Measurements from ENCODE around the gene JADE1. TPM values are rescaled to one million over a fixed set of nuclear protein-coding genes. Genes with fewer than 3 reads are reported as not detected.

JADE1 gene
- total and polyA plus RNA-seq, 2 of the 13 experiments (the other 11 are each of a cell fraction or from before 2014, with no cell fraction given): 5.4 to 19.3 TPM

- no peak for TF ChIP-seq ZFP91 (CRISPR knock-in tag; IDR thresholded peaks at IDR 0.05; ENCODE audit: borderline replicate concordance)
- TF ChIP-seq ZNF20 (CRISPR knock-in tag; IDR thresholded peaks at IDR 0.05): no peak
- peak; percentile 36; the same call in 1 of the 2 replicates for TF ChIP-seq DMAP1 (CRISPR knock-in tag; IDR thresholded peaks at IDR 0.05)
- TF ChIP-seq MATR3 (CRISPR knock-in tag; IDR thresholded peaks at IDR 0.05): no peak
- TF ChIP-seq TAF1 (CRISPR knock-in tag; IDR thresholded peaks at IDR 0.05): peak; percentile 49; the same call in 1 of the 2 replicates
- no peak for TF ChIP-seq ZNF615 (CRISPR knock-in tag; IDR thresholded peaks at IDR 0.05; ENCODE audit: borderline replicate concordance)
- peak; percentile 69 for TF ChIP-seq GMEB1 (CRISPR knock-in tag; IDR thresholded peaks at IDR 0.05; ENCODE audit: borderline replicate concordance)
- TF ChIP-seq ZNF34 (CRISPR knock-in tag; IDR thresholded peaks at IDR 0.05; ENCODE audit: borderline replicate concordance): 0 out of 2 replicates have a peak, but pooled peaks have one; percentile 11
- no peak for TF ChIP-seq SIX1 (CRISPR knock-in tag; IDR thresholded peaks at IDR 0.05; ENCODE audit: borderline replicate concordance)
- TF ChIP-seq MEIS2 (CRISPR knock-in tag; IDR thresholded peaks at IDR 0.05): peak; percentile 20; the same call in 1 of the 2 replicates
- no peak for TF ChIP-seq ATAD3A (CRISPR knock-in tag; IDR thresholded peaks at IDR 0.05)
- no peak for TF ChIP-seq ZNF576 (CRISPR knock-in tag; IDR thresholded peaks at IDR 0.05)
- TF ChIP-seq, protein P1, sequence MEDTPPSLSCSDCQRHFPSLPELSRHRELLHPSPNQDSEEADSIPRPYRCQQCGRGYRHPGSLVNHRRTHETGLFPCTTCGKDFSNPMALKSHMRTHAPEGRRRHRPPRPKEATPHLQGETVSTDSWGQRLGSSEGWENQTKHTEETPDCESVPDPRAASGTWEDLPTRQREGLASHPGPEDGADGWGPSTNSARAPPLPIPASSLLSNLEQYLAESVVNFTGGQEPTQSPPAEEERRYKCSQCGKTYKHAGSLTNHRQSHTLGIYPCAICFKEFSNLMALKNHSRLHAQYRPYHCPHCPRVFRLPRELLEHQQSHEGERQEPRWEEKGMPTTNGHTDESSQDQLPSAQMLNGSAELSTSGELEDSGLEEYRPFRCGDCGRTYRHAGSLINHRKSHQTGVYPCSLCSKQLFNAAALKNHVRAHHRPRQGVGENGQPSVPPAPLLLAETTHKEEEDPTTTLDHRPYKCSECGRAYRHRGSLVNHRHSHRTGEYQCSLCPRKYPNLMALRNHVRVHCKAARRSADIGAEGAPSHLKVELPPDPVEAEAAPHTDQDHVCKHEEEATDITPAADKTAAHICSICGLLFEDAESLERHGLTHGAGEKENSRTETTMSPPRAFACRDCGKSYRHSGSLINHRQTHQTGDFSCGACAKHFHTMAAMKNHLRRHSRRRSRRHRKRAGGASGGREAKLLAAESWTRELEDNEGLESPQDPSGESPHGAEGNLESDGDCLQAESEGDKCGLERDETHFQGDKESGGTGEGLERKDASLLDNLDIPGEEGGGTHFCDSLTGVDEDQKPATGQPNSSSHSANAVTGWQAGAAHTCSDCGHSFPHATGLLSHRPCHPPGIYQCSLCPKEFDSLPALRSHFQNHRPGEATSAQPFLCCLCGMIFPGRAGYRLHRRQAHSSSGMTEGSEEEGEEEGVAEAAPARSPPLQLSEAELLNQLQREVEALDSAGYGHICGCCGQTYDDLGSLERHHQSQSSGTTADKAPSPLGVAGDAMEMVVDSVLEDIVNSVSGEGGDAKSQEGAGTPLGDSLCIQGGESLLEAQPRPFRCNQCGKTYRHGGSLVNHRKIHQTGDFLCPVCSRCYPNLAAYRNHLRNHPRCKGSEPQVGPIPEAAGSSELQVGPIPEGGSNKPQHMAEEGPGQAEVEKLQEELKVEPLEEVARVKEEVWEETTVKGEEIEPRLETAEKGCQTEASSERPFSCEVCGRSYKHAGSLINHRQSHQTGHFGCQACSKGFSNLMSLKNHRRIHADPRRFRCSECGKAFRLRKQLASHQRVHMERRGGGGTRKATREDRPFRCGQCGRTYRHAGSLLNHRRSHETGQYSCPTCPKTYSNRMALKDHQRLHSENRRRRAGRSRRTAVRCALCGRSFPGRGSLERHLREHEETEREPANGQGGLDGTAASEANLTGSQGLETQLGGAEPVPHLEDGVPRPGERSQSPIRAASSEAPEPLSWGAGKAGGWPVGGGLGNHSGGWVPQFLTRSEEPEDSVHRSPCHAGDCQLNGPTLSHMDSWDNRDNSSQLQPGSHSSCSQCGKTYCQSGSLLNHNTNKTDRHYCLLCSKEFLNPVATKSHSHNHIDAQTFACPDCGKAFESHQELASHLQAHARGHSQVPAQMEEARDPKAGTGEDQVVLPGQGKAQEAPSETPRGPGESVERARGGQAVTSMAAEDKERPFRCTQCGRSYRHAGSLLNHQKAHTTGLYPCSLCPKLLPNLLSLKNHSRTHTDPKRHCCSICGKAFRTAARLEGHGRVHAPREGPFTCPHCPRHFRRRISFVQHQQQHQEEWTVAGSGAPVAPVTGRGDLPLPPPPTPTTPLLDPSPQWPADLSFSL (CRISPR knock-in tag; IDR thresholded peaks at IDR 0.05): no peak
- TF ChIP-seq ZNF253 (CRISPR knock-in tag; IDR thresholded peaks at IDR 0.05; ENCODE audit: borderline replicate concordance): peak; percentile 29; the same call in 1 of the 2 replicates
- 0 out of 2 replicates have a peak, but pooled peaks have one; percentile 23 for TF ChIP-seq FOXK1 (CRISPR knock-in tag; IDR thresholded peaks at IDR 0.05; ENCODE audit: borderline replicate concordance, low read depth)
- TF ChIP-seq ZSCAN25 (CRISPR knock-in tag; IDR thresholded peaks at IDR 0.05): peak; percentile 63; the same call in 1 of the 2 replicates
Measured at GRCh38 chr4:128811571-128812441, 2.3 kb downstream of the JADE1 start (continued).
